Gastrocnemius medialis (tissue), 4 donors: ENCODE results near the gene PRKCD. TPM values are rescaled to one million over a fixed set of nuclear protein-coding genes. Genes with fewer than 3 reads are reported as not detected.

ENCODE experiments used
- ATAC-seq, 2 donors: fragments of 150-250 bp; one replicate each; pipeline ENCODE4 v1.9.1; 2016
- DNase-seq, 2 donors: peaks; one replicate each; pipeline ENCODE4 v3.0.0-alpha.2; 2019
- H3K27ac ChIP-seq, 4 donors: fragments of 200-600 bp; sonication (generic); 1 replicate in 1 of 4; 2 replicates in 3 of 4; pipeline ENCODE4 v1.5.1; 2016 to 2018; ENCODE audit warnings: mild to moderate bottlenecking in 2 of 4, moderate library complexity in 1 of 4
- H3K27me3 ChIP-seq, 3 donors: fragments of 200-600 bp; sonication (generic) in 2 of 3; 1 replicate in 1 of 3; 2 replicates in 2 of 3; pipeline versions ENCODE4 v1.5.1 to v1.6.0; 2016 to 2019; ENCODE audit warnings: mild to moderate bottlenecking in 1 of 3, moderate library complexity in 1 of 3
- H3K36me3 ChIP-seq, 2 donors: fragments of 200-600 bp; sonication (generic) in 1 of 2; one replicate each; pipeline ENCODE4 v1.5.1; 2017 to 2018
- H3K4me1 ChIP-seq, 2 donors: fragments of 200-600 bp; sonication (generic) in 1 of 2; one replicate each; pipeline ENCODE4 v1.5.1; 2016 to 2017; ENCODE audit warnings: mild to moderate bottlenecking in 2 of 2
- H3K4me3 ChIP-seq, 4 donors: fragments of 200-600 bp; sonication (generic) in 3 of 4; 1 replicate in 1 of 4; 2 replicates in 3 of 4; pipeline ENCODE4 v1.5.1; 2016 to 2019; ENCODE audit warnings: mild to moderate bottlenecking in 2 of 4
- H3K9me3 ChIP-seq, 3 donors: fragments of 200-600 bp; sonication (generic) in 2 of 3; 1 replicate in 1 of 3; 2 replicates in 2 of 3; pipeline ENCODE4 v1.5.1; 2016 to 2019
- CTCF ChIP-seq, 5 experiments: fragments of 450-650 bp in 3 of 5; fragments of 200-600 bp in 2 of 5; sonication (generic) in 2 of 5; IDR thresholded peaks in 4 of 5; conservative IDR thresholded peaks in 1 of 5; 1 replicate in 4 of 5; 2 replicates in 1 of 5; pipeline ENCODE4 v1.5.1; 2016 to 2019; ENCODE audit warnings: antibody characterized with exemption in 5 of 5, mild to moderate bottlenecking in 3 of 5, moderate library complexity in 3 of 5
- POLR2A ChIP-seq, 2 donors: fragments of 450-650 bp; IDR thresholded peaks; one replicate each; pipeline ENCODE4 v1.6.1; 2017; ENCODE audit warnings: antibody characterized with exemption in 2 of 2, mild to moderate bottlenecking in 2 of 2, moderate library complexity in 2 of 2
- in situ Hi-C, 4 donors: fragments of 200-750 bp; cut with MboI; loops; one replicate each; pipeline versions ENCODE4 v1.15.0 to v1.8.0; 2017; ENCODE audit warnings: low sequenced_read_pairs in 4 of 4
- intact Hi-C: fragments of 100-400 bp; cut with DNase I; formaldehyde crosslinking; loops from one replicate; pipeline ENCODE4 v1.15.1; 2023; ENCODE audit warnings: low total_unique reads
- total RNA-seq, 4 donors: library from RNA; depleted of rRNA; stranded (reverse); fragments of >200 nt; gene quantifications; one replicate each; pipeline versions ENCODE4 v1.1.0 to v1.2.3, GENCODE V29; 2016

The PRKCD gene
- total RNA-seq, 4 donors from 2014 or later, result 2.1 to 5.9 (median 3.4) TPM

DNA sequence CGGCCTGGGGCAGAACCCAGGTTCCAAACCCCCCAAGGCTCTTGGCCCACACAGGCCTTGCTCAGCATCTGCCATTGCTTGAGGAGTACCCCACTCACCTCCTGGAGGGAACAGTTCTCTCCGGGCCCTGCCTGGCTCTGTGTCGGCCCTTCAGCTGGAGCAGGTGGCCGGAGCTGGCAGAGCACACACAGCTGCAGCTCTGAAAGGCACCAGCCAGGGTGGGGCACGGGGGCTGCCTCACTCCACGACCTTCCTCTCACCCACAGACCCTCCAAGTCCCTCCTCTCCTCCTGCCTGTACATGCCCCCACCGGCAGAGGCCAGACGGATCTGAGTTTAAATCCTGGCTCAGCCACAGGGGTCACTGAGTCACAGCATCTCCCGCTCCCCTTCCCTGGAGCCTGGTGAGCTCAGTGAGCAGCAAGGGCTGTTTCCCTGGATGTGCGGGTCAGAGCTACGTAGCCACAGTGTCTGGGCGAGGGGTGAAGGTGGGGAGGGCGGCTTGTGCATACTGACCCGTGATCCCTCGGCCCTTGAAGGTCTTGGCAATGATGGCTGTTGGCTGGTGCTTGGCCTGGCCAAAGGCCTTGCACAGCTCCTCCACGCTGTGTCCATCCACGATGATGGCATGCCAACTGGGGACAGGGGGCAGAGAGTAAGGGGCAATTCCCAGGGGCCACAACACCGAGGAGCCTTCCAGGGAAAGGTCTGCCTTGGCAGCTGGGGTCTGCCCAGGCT, 71.8 kb downstream of the PRKCD start:
- TF ChIP-seq CTCF (IDR thresholded peaks at IDR 0.05 in 4 of 5, conservative IDR thresholded peaks at IDR 0.05 in 1 of 5) (no peak), POLR2A (IDR thresholded peaks at IDR 0.05) (no peak)
- no peaks in the 10 kb centered on the region for H3K9me3 ChIP-seq
- H3K4me1 ChIP-seq, result peaks cover 7 to 14% of the 10 kb centered on the region in 2 donors
- intact Hi-C loops (no loop called here), in situ Hi-C loops (no loop called here)
- H3K27me3 ChIP-seq, result no peaks in the 10 kb centered on the region
- peaks cover 2 to 86% of the 10 kb centered on the region in 2 donors for H3K36me3 ChIP-seq
- no peak overlapping the region for H3K27ac ChIP-seq
- no peak for DNase-seq
- no peak overlapping the region for H3K4me3 ChIP-seq
- no peak for ATAC-seq

DNA sequence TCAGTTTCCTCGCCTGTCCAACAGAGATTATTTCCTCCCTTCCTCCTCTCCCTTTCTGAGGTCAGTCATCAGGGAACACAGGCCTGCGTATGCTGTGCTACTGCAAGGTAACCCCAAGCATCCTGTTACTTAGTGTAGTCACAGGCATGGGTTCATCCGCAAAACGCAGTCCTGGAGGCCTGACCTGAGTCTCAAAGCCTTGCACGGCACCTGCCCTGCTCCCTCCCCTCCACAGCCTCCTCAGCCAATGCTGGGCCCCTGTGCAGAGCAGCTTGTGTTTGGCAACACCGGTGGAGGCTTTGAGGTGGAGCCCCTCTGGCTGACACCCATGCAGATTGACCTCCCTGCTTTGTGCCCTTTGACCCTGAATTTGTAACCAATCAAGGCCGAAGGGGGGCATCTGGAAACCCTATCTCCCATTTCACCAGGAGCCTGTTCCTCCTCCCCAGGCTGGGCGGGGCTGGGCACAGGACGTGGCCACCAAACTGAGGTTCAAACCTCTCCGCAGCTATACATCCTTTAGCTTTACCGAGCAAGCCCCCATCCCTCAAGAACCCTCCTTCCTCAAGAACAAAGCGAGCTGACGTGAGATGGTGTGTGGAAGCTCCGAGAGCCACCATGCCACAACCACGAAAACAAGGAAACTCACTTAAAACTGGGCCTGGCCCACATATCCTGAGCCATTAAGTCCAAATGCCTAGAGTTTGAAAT, 73.3 kb downstream of the PRKCD start:
- H3K27ac ChIP-seq, result no peak overlapping the region
- no peak for TF ChIP-seq CTCF (IDR thresholded peaks at IDR 0.05 in 4 of 5, conservative IDR thresholded peaks at IDR 0.05 in 1 of 5)
- no peak for TF ChIP-seq POLR2A (IDR thresholded peaks at IDR 0.05)
- no peaks in the 10 kb centered on the region for H3K27me3 ChIP-seq
- no peak overlapping the region for H3K4me3 ChIP-seq
- peaks cover 0 to 86% of the 10 kb centered on the region in 2 donors for H3K36me3 ChIP-seq
- H3K4me1 ChIP-seq, result peaks cover 7 to 14% of the 10 kb centered on the region in 2 donors
- DNase-seq (no peak), ATAC-seq (no peak)
- in situ Hi-C loops (no loop called here), intact Hi-C loops (no loop called here)
- H3K9me3 ChIP-seq, result no peaks in the 10 kb centered on the region

GRCh38 chr3:53234841-53235232, 73.8 kb downstream of the PRKCD start:
- Histone ChIP-seq H3K9me3 (no peaks in the 10 kb centered on the region), H3K27ac (no peak overlapping the region), H3K4me1 (peaks cover 7 to 14% of the 10 kb centered on the region in 2 donors), H3K27me3 (no peaks in the 10 kb centered on the region), H3K4me3 (no peak overlapping the region), H3K36me3 (peaks cover 0 to 86% of the 10 kb centered on the region in 2 donors)
- intact Hi-C loops, result no loop called here
- ATAC-seq (no peak), DNase-seq (no peak)
- in situ Hi-C loops, result no loop called here
- TF ChIP-seq POLR2A (IDR thresholded peaks at IDR 0.05) (no peak), CTCF (IDR thresholded peaks at IDR 0.05 in 4 of 5, conservative IDR thresholded peaks at IDR 0.05 in 1 of 5) (no peak)

GRCh38 chr3:53235545-53235944, 74.5 kb downstream of the PRKCD start:
- Histone ChIP-seq H3K4me1 (peaks cover 7 to 14% of the 10 kb centered on the region in 2 donors), H3K36me3 (peaks cover 0 to 86% of the 10 kb centered on the region in 2 donors), H3K4me3 (no peak overlapping the region), H3K27ac (no peak overlapping the region), H3K27me3 (no peaks in the 10 kb centered on the region), H3K9me3 (no peaks in the 10 kb centered on the region)
- ATAC-seq (no peak), DNase-seq (no peak)
- no peak for TF ChIP-seq CTCF (IDR thresholded peaks at IDR 0.05 in 4 of 5, conservative IDR thresholded peaks at IDR 0.05 in 1 of 5)
- no peak for TF ChIP-seq POLR2A (IDR thresholded peaks at IDR 0.05)
- intact Hi-C loops, result no loop called here
- in situ Hi-C loops, result no loop called here
